Stimulated activated memory B cell treated with anti-CD40 and anti-IgM and Interleukin-4, amounts not matched to agents 10 μg/mL and 1 μg/mL and 100 μg/mL, for 72 hours (primary cell): ENCODE results near the gene DNAH11.
"Not testable (repeated sequence)": the region's sequence is repeated elsewhere in the genome, so short reads cannot be mapped to it uniquely, and the experiment has no call there.

ENCODE experiments used
- ATAC-seq: fragments of 150-1000 bp; cut with Tn5 transposase; 2 replicates; pipeline ENCODE4 v1.10.0; 2021
- H3K27ac Mint-ChIP-seq: one replicate; pipeline ENCODE4 v1.8.0; 2022; ENCODE audit warnings: mild to moderate bottlenecking, mixed read lengths
- H3K27me3 Mint-ChIP-seq: one replicate; pipeline ENCODE4 v1.8.0; 2022; ENCODE audit warnings: mixed read lengths
- H3K36me3 Mint-ChIP-seq: one replicate; pipeline ENCODE4 v1.8.0; 2022; ENCODE audit warnings: mixed read lengths
- H3K4me1 Mint-ChIP-seq: one replicate; pipeline ENCODE4 v1.8.0; 2022; ENCODE audit warnings: mixed read lengths
- H3K4me3 Mint-ChIP-seq: one replicate; pipeline ENCODE4 v1.8.0; 2022; ENCODE audit warnings: mild to moderate bottlenecking, moderate library complexity, mixed read lengths
- H3K9me3 Mint-ChIP-seq: one replicate; pipeline ENCODE4 v1.8.0; 2022; ENCODE audit warnings: mixed read lengths

Gene DNAH11

GRCh38 chr7:21806388-21806787 lies 263.5 kb downstream of the DNAH11 start:
- Mint-ChIP-seq H3K4me3 (no peak overlapping the region), H3K27me3 (peaks cover 25% of the 10 kb centered on the region), H3K9me3 (no peaks in the 10 kb centered on the region), H3K36me3 (no peaks in the 10 kb centered on the region), H3K27ac (no peak overlapping the region), H3K4me1 (no peaks in the 10 kb centered on the region)
- no peak for ATAC-seq

DNA sequence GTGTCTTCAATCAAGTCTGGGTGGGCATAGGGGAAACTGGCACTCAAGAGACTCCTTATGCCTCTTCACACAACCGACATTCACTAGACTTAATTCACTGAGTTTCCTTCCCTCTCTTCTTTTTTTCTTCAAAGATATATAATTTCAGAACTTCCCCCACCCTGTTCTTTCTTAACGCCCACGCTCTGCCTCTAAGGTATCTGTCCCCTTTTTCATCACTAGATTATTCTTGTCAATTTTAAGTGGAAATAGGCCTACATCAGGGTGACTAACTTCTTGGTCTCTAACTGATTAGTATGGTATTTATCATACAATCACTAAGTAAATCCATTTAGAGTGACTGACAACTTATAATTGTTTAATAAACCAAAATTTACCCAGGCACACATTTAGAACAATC lies 276.2 kb downstream of the DNAH11 start:
- Mint-ChIP-seq H3K27me3 (peaks cover 11% of the 10 kb centered on the region), H3K4me1 (peaks cover 6% of the 10 kb centered on the region), H3K9me3 (no peaks in the 10 kb centered on the region)

GRCh38 chr7:21828841-21829240 lies 286.0 kb downstream of the DNAH11 start:
- peaks cover 38% of the 10 kb centered on the region for H3K27me3 Mint-ChIP-seq
- ATAC-seq = no peak
- no peaks in the 10 kb centered on the region for H3K4me1 Mint-ChIP-seq
- H3K27ac Mint-ChIP-seq = no peak overlapping the region
- no peaks in the 10 kb centered on the region for H3K9me3 Mint-ChIP-seq
- H3K4me3 Mint-ChIP-seq = no peak overlapping the region
- H3K36me3 Mint-ChIP-seq = no peaks in the 10 kb centered on the region

More for the DNA sequence above, 276.2 kb downstream of the DNAH11 start:
- no peak overlapping the region for H3K4me3 Mint-ChIP-seq
- no peak for ATAC-seq
- H3K36me3 Mint-ChIP-seq = no peaks in the 10 kb centered on the region
- no peak overlapping the region for H3K27ac Mint-ChIP-seq

- no peaks in the 10 kb centered on the region for H3K36me3 Mint-ChIP-seq
- H3K4me3 Mint-ChIP-seq = no peak overlapping the region
- no peak overlapping the region for H3K27ac Mint-ChIP-seq
- H3K4me1 Mint-ChIP-seq = no peaks in the 10 kb centered on the region
- no peak for ATAC-seq
- no peaks in the 10 kb centered on the region for H3K9me3 Mint-ChIP-seq
- peaks cover 38% of the 10 kb centered on the region for H3K27me3 Mint-ChIP-seq
Observed at GRCh38 chr7:21829731-21830130, 286.9 kb downstream of the DNAH11 start.

DNA sequence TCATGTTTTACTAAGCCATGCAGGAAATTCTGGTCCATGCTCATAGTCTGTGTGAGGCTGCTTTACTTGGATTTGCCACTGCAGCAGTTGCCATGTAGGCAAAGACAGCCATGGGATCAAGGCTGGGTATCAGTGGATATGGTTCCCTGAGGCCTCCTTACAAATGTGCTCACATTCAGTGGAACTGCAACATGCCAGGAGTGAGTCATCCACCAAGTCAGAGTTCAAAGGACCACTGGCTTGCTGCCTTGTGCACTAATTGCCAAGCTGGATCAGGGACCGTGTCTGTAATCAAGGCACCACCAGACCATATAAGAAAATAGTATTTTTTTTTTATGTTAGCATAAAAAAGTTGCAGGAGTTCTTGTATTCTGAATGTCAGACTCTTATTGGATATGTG lies 301.9 kb downstream of the DNAH11 start:
- Mint-ChIP-seq H3K4me1 (no peaks in the 10 kb centered on the region), H3K4me3 (no peak overlapping the region), H3K27me3 (no peaks in the 10 kb centered on the region), H3K36me3 (no peaks in the 10 kb centered on the region), H3K27ac (no peak overlapping the region), H3K9me3 (peaks cover 7% of the 10 kb centered on the region)
- no peak for ATAC-seq

DNA sequence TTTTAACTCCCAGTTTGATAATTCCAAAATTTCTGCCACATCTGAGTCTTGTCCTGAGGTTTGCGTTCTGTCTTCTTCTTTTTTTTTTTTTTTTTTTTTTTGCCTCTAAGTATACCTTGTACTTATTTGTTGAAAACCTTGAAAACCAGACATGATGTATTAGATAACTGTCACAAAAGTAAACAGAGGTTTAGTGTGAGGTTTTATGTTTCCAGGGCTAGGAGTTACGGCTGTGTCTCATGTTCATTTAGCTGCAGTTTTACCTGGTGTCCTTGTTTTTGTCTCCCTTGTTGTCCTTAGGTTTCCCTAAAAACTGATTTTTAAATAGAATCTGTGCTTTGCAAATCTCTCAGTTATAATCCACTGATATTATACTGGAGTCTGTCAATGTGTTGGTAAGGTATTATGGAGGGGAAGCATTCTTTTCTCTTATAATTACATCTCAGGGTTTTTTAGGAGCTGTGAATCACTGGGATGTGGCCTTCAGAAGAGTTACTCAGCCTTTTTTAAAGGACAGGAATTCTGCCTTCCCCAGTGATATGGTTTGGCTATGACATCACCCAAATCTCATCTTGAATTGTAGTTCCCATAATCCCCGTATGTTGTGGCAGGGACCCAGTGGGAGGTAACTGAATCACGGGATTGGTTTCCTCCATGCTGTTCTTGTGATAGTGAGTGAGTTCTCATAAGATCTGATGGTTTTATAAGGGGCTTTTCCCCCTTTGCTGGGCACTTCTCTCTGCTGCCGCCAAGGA lies 307.9 kb downstream of the DNAH11 start:
- Mint-ChIP-seq H3K27me3 (no peaks in the 10 kb centered on the region), H3K4me1 (no peaks in the 10 kb centered on the region), H3K9me3 (peaks cover 11% of the 10 kb centered on the region), H3K36me3 (no peaks in the 10 kb centered on the region), H3K27ac (no peak overlapping the region), H3K4me3 (no peak overlapping the region)
- ATAC-seq = no peak

- Mint-ChIP-seq H3K36me3 (no peaks in the 10 kb centered on the region), H3K9me3 (peaks cover 11% of the 10 kb centered on the region), H3K27ac (no peak overlapping the region), H3K4me3 (no peak overlapping the region), H3K27me3 (no peaks in the 10 kb centered on the region), H3K4me1 (no peaks in the 10 kb centered on the region)
- no peak for ATAC-seq
Observed at GRCh38 chr7:21851559-21851967, 308.7 kb downstream of the DNAH11 start.

- not testable (repeated sequence) for H3K36me3 Mint-ChIP-seq
Observed at GRCh38 chr7:21865631-21866204, 322.9 kb downstream of the DNAH11 start.

GRCh38 chr7:21866731-21867130 lies 323.9 kb downstream of the DNAH11 start:
- H3K9me3 Mint-ChIP-seq = no peaks in the 10 kb centered on the region
- H3K27me3 Mint-ChIP-seq = no peaks in the 10 kb centered on the region
- ATAC-seq = no peak
- H3K27ac Mint-ChIP-seq = no peak overlapping the region
- H3K4me1 Mint-ChIP-seq = no peaks in the 10 kb centered on the region
- H3K4me3 Mint-ChIP-seq = no peak overlapping the region
- no peaks in the 10 kb centered on the region for H3K36me3 Mint-ChIP-seq

More at GRCh38 chr7:21865631-21866204, 322.9 kb downstream of the DNAH11 start:
- not testable (repeated sequence) for ATAC-seq, H3K27me3 Mint-ChIP-seq, H3K9me3 Mint-ChIP-seq, H3K27ac Mint-ChIP-seq, H3K4me3 Mint-ChIP-seq, H3K4me1 Mint-ChIP-seq

- H3K9me3 Mint-ChIP-seq = no peaks in the 10 kb centered on the region
- H3K4me3 Mint-ChIP-seq = no peak overlapping the region
- no peaks in the 10 kb centered on the region for H3K4me1 Mint-ChIP-seq
- H3K36me3 Mint-ChIP-seq = no peaks in the 10 kb centered on the region
- no peak for ATAC-seq
- no peak overlapping the region for H3K27ac Mint-ChIP-seq
- no peaks in the 10 kb centered on the region for H3K27me3 Mint-ChIP-seq
Observed at GRCh38 chr7:21867226-21867625, 324.4 kb downstream of the DNAH11 start.

DNA sequence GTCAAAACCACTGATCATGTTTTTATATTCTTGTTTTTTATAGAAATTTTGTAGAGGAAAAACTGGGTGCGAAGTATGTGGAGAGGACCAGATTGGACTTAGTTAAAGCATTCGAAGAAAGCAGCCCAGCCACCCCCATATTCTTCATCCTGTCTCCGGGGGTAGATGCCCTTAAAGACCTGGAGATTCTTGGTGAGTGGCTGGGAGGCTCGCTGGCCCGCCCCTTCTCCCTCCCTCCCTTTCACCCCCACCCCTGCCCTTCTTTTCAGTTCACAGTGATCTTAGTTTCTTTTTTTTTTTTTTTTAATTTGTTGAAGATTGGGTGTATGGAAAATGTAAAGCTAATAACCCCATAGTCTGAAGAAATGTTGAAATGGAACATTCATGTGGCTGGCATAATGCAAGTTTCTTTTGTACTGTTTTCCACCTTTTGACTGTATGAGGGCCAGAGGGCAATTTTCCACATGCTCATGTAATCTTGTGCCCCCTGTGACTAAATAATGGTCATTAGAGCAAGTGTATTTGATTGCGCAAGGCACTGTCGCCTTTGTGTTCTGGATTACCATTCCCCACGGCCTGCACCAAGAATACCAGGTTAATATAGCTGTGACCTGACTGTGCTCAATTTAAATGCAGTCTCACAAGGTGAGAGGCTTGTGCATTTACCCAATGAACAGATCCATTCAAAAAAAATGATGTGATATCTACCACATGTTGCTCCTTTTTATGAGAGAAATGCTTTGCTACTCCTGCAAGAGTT lies 325.2 kb downstream of the DNAH11 start:
- H3K27me3 Mint-ChIP-seq = no peaks in the 10 kb centered on the region
- no peaks in the 10 kb centered on the region for H3K4me1 Mint-ChIP-seq
- H3K27ac Mint-ChIP-seq = no peak overlapping the region
- no peaks in the 10 kb centered on the region for H3K36me3 Mint-ChIP-seq
- no peak overlapping the region for H3K4me3 Mint-ChIP-seq
- no peak for ATAC-seq
- H3K9me3 Mint-ChIP-seq = no peaks in the 10 kb centered on the region

GRCh38 chr7:21868576-21868850 lies 325.7 kb downstream of the DNAH11 start:
- no peaks in the 10 kb centered on the region for H3K4me1 Mint-ChIP-seq
- H3K36me3 Mint-ChIP-seq = no peaks in the 10 kb centered on the region
- no peak overlapping the region for H3K27ac Mint-ChIP-seq
- H3K27me3 Mint-ChIP-seq = no peaks in the 10 kb centered on the region
- ATAC-seq = no peak
- no peaks in the 10 kb centered on the region for H3K9me3 Mint-ChIP-seq
- no peak overlapping the region for H3K4me3 Mint-ChIP-seq

- ATAC-seq = no peak
Observed at GRCh38 chr7:21869785-21870402, 327.1 kb downstream of the DNAH11 start.

DNA sequence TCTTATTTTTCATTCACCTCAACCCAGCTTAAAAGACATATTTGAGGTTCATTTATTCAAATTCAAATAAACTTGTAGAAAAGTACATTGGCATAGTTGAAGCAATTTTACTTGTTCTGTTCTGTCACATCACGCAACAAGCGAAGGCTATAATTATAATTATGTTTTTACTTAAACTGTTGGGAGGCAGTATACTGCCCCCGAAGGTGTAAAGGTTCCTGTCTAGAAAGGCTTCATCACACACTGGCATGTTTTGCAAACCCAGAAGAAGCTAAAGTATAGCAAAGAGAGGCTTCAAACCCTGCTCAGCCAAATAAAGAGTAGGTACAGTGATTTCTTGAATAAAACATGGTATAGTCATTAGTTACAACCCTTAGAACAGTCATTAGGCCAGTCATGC lies 340.2 kb downstream of the DNAH11 start:
- Mint-ChIP-seq H3K27ac (no peak overlapping the region), H3K36me3 (no peaks in the 10 kb centered on the region), H3K27me3 (no peaks in the 10 kb centered on the region), H3K4me1 (no peaks in the 10 kb centered on the region), H3K9me3 (no peaks in the 10 kb centered on the region), H3K4me3 (no peak overlapping the region)
- ATAC-seq = no peak

More at GRCh38 chr7:21869785-21870402, 327.1 kb downstream of the DNAH11 start:
- H3K9me3 Mint-ChIP-seq = no peaks in the 10 kb centered on the region
- H3K27ac Mint-ChIP-seq = no peak overlapping the region
- H3K27me3 Mint-ChIP-seq = no peaks in the 10 kb centered on the region
- no peaks in the 10 kb centered on the region for H3K36me3 Mint-ChIP-seq
- H3K4me1 Mint-ChIP-seq = no peaks in the 10 kb centered on the region
- no peak overlapping the region for H3K4me3 Mint-ChIP-seq

- H3K4me1 Mint-ChIP-seq, H3K36me3 Mint-ChIP-seq, H3K4me3 Mint-ChIP-seq, ATAC-seq, H3K27ac Mint-ChIP-seq, H3K9me3 Mint-ChIP-seq, H3K27me3 Mint-ChIP-seq: not testable (repeated sequence)
Observed at GRCh38 chr7:21883501-21883900, 340.7 kb downstream of the DNAH11 start.
